Caco-2 (cell line): Measurements from ENCODE around the gene ARFGAP1. TPM values are rescaled to one million over a fixed set of nuclear protein-coding genes. Genes with fewer than 3 reads are reported as not detected.

Experiments
- BruUV-seq: library from RNA; stranded (reverse); fragments of 400-500 nt; replicated peaks from 2 replicates; lab custom pipeline; 2021; lab: Mats Ljungman, UMichigan
- CTCF ChIA-PET: fragments of 300-600 bp; sonication (Branson Sonifier 250); formaldehyde crosslinking; loops from one replicate; lab custom pipeline; 2022; ENCODE audit warnings: antibody characterized with exemption; lab: Charles Lee
- POLR2A ChIA-PET: fragments of 300-600 bp; sonication (Branson Sonifier 250); formaldehyde crosslinking; loops from one replicate; lab custom pipeline; 2022; ENCODE audit warnings: antibody characterized with exemption; lab: Charles Lee
- DNase-seq, 2 experiments: peaks; one replicate each; pipeline versions ENCODE4 v3.0.0 to v3.0.0-alpha.2; 2020 to 2022
- H3K27me3 ChIP-seq: replicated peaks from 2 replicates; pipeline ENCODE4 v1.6.0; 2011; ENCODE audit warnings: low read length; ENCODE audit not compliant: control insufficient read depth, insufficient read depth
- H3K36me3 ChIP-seq: 2 replicates; pipeline ENCODE4 v1.5.1; 2011; ENCODE audit warnings: low read length; ENCODE audit not compliant: control insufficient read depth, insufficient read depth
- H3K4me1 ChIP-seq: fragments of 250-450 bp; sonication (Bioruptor Pico); 2 replicates; pipeline ENCODE4 v1.5.1; 2020; ENCODE audit warnings: mild to moderate bottlenecking
- H3K4me3 ChIP-seq: 2 replicates; pipeline ENCODE4 v1.5.1; 2011; ENCODE audit warnings: low read depth, mild to moderate bottlenecking, control low read depth, low read length
- H3K9me3 ChIP-seq: fragments of 250-450 bp; sonication (Bioruptor Pico); 2 replicates; pipeline ENCODE4 v1.5.1; 2020; ENCODE audit warnings: mild to moderate bottlenecking, moderate library complexity
- H3K27ac Mint-ChIP-seq: one replicate; pipeline ENCODE4 v1.8.0; 2022; ENCODE audit warnings: mixed read lengths; ENCODE audit not compliant: unreplicated experiment
- H3K27me3 Mint-ChIP-seq: one replicate; pipeline ENCODE4 v1.8.0; 2022; ENCODE audit warnings: mixed read lengths; ENCODE audit not compliant: insufficient read depth, unreplicated experiment
- H3K36me3 Mint-ChIP-seq: one replicate; pipeline ENCODE4 v1.8.0; 2022; ENCODE audit warnings: mild to moderate bottlenecking, mixed read lengths; ENCODE audit not compliant: insufficient read depth, unreplicated experiment
- H3K4me1 Mint-ChIP-seq: one replicate; pipeline ENCODE4 v1.8.0; 2022; ENCODE audit warnings: low read depth, mixed read lengths; ENCODE audit not compliant: unreplicated experiment
- H3K4me3 Mint-ChIP-seq: one replicate; pipeline ENCODE4 v1.8.0; 2022; ENCODE audit warnings: mild to moderate bottlenecking, moderate library complexity, mixed read lengths; ENCODE audit not compliant: unreplicated experiment
- H3K9me3 Mint-ChIP-seq: one replicate; pipeline ENCODE4 v1.8.0; 2022; ENCODE audit warnings: mixed read lengths; ENCODE audit not compliant: unreplicated experiment
- CTCF ChIP-seq, 2 experiments: fragments of 200-600 bp in 1 of 2; IDR thresholded peaks; 1 replicate in 1 of 2; 2 replicates in 1 of 2; pipeline versions ENCODE4 v1.5.1 to v1.8.0; 2011 to 2022; ENCODE audit warnings: antibody characterized with exemption in 1 of 2, control low read depth in 1 of 2, inconsistent platforms in 1 of 2, low read depth in 1 of 2, low read length in 1 of 2, mild to moderate bottlenecking in 1 of 2, moderate library complexity in 1 of 2; ENCODE audit not compliant: insufficient read depth in 1 of 2, severe bottlenecking in 1 of 2, unreplicated experiment in 1 of 2
- intact Hi-C: fragments of 100-400 bp; cut with micrococcal nuclease; formaldehyde crosslinking; loops from one replicate; pipeline ENCODE4 v1.10.0; 2022; ENCODE audit not compliant: unreplicated experiment
- total RNA-seq: library from RNA; stranded (reverse); gene quantifications from 2 replicates; pipeline ENCODE4 v1.2.3, GENCODE V29; 2022

The ARFGAP1 gene
- total RNA-seq, 1 experiment from 2014 or later: 275 TPM

GRCh38 chr20:63285636-63286615 is 13.3 kb downstream of the ARFGAP1 start:
- Mint-ChIP-seq H3K4me3 (no peak overlapping the region), H3K9me3 (no peaks in the 10 kb centered on the region), H3K27ac (no peak overlapping the region), H3K27me3 (no peaks in the 10 kb centered on the region), H3K36me3 (peaks cover 99% of the 10 kb centered on the region), H3K4me1 (no peaks in the 10 kb centered on the region)
- TF ChIP-seq CTCF (IDR thresholded peaks at IDR 0.05; ENCODE audit: insufficient read depth in 1 of 2, low read depth in 1 of 2, low read length in 1 of 2, severe bottlenecking in 1 of 2, unreplicated experiment in 1 of 2): no peak
- intact Hi-C loops: no loop called here
- peaks cover 3% of the 10 kb centered on the region for H3K36me3 ChIP-seq
- H3K9me3 ChIP-seq: no peaks in the 10 kb centered on the region
- no peaks in the 10 kb centered on the region for H3K4me1 ChIP-seq
- DNase-seq: no peak
- ChIA-PET POLR2A (no interaction called here), CTCF (interaction anchor here (0.6 to 3.8 kb wide), 3 partner anchors 13 to 192 kb away, joined by 3 to 18 read pairs (median 5); no protein-coding TSS in a partner anchor)
- no peaks in the 10 kb centered on the region for H3K27me3 ChIP-seq
- no TSS peak for BruUV-seq
- no peak overlapping the region for H3K4me3 ChIP-seq

- H3K4me3 Mint-ChIP-seq: no peak overlapping the region
- no peaks in the 10 kb centered on the region for H3K9me3 Mint-ChIP-seq
- CTCF ChIA-PET: interaction anchor here (0.6 to 3.8 kb wide), 3 partner anchors 64 to 102 kb away, joined by 3 to 18 read pairs (median 3); no protein-coding TSS in a partner anchor
- H3K4me1 Mint-ChIP-seq: no peaks in the 10 kb centered on the region
- Histone ChIP-seq H3K36me3 (peaks cover 2% of the 10 kb centered on the region; the same call in 1 of the 2 replicates), H3K4me1 (no peaks in the 10 kb centered on the region), H3K9me3 (no peaks in the 10 kb centered on the region), H3K27me3 (no peaks in the 10 kb centered on the region), H3K4me3 (no peak overlapping the region)
- POLR2A ChIA-PET: interaction anchor here (0.6 kb wide), 1 partner anchor 32 kb away, joined by 10 read pairs; no protein-coding TSS in a partner anchor
- H3K36me3 Mint-ChIP-seq: peaks cover 99% of the 10 kb centered on the region
- intact Hi-C loops: no loop called here
- no peak for TF ChIP-seq CTCF (IDR thresholded peaks at IDR 0.05; ENCODE audit: insufficient read depth in 1 of 2, low read depth in 1 of 2, low read length in 1 of 2, severe bottlenecking in 1 of 2, unreplicated experiment in 1 of 2)
- BruUV-seq: no TSS peak
- H3K27me3 Mint-ChIP-seq: no peaks in the 10 kb centered on the region
- H3K27ac Mint-ChIP-seq: no peak overlapping the region
- no peak for DNase-seq
Observed at GRCh38 chr20:63286781-63287696, 14.4 kb downstream of the ARFGAP1 start.
